Kidney capillary endothelial cell (primary cell): ENCODE measurements around the gene REC8.

Experiments
- DNase-seq: peaks from one replicate; pipeline ENCODE4 v3.0.0-alpha.2; 2018; ENCODE audit warnings: low spot score

REC8 gene, protein sequence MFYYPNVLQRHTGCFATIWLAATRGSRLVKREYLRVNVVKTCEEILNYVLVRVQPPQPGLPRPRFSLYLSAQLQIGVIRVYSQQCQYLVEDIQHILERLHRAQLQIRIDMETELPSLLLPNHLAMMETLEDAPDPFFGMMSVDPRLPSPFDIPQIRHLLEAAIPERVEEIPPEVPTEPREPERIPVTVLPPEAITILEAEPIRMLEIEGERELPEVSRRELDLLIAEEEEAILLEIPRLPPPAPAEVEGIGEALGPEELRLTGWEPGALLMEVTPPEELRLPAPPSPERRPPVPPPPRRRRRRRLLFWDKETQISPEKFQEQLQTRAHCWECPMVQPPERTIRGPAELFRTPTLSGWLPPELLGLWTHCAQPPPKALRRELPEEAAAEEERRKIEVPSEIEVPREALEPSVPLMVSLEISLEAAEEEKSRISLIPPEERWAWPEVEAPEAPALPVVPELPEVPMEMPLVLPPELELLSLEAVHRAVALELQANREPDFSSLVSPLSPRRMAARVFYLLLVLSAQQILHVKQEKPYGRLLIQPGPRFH

DNA sequence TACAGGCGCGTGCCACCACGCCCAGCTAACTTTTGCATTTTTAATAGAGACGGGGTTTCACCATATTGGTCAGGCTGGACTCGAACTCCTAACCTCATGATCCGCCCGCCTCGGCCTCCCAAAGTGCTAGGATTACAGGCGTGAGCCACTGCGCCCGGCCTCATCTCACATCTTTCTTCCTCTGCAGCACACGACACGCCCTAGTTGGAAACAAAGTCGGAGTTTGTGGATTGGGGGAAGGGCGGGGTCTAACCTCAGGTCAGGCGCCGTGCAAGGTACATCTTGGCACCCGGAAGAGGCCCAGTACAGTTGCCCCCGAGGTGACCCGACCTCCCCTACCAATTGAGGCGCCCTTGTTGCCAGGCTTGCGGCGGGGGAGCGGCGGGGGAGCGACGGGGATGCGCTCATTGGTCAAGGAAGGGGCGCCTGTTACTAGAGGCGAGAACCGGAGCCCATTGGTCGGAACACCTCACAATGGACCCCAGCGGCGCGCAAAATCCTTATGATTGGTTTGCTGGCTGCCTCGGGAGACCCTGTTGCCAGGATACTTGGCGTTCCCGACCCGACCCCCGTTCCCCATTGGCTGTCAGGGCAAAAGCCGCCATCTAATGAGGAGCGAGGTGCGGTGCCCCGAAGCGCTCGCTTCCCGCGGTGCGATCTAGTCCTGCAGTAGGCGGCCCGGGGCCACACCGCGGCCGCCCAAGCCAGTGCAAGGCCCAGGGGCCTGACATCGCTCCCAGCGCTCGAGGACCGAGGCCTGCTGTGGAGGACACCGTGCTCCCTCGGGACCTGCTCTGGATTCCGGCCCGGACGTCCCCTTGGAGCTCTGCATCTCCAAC is at the start of gene REC8:
Gene REC8, plus strand, starts transcription at position 659 of the 839 bp plus-strand sequence. CDS start 473 bp downstream, outside the sequence.
- DNase-seq, result peak; percentile 82

DNA sequence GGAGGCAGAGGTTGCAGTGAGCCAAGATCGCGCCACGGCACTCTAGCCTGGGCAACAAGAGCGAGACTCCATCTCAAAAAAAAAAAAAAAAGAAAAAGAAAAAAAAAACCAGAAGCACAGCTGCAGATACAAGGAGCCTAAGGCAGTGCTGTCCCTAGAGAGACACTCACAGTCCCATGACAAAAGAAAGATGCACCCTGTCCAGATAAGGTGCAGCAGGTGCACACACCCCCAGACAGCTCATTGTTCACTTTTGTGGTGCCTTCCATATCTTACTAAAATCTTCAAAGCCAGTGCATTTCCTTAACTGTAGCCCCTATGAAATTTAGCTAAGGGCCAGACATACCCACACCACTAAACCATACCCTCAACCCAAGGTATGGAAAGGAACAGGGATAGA is 49.5 kb upstream of the REC8 start:
- no peak for DNase-seq

DNA sequence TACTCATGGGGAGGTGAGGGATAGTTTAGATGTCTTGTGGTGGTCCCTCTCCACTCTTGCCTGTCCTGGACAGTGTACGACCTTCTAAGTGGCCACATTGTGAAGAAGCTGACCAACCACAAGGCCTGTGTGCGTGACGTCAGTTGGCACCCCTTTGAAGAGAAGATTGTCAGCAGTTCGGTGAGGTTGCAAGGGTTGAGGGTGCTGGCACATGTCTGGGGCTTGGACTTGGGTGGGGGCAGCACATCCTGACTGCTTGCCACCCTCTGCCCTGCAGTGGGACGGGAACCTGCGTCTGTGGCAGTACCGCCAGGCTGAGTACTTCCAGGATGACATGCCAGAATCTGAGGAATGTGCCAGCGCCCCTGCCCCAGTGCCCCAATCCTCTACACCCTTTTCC is 49.0 kb upstream of the REC8 start:
- no peak for DNase-seq

DNA sequence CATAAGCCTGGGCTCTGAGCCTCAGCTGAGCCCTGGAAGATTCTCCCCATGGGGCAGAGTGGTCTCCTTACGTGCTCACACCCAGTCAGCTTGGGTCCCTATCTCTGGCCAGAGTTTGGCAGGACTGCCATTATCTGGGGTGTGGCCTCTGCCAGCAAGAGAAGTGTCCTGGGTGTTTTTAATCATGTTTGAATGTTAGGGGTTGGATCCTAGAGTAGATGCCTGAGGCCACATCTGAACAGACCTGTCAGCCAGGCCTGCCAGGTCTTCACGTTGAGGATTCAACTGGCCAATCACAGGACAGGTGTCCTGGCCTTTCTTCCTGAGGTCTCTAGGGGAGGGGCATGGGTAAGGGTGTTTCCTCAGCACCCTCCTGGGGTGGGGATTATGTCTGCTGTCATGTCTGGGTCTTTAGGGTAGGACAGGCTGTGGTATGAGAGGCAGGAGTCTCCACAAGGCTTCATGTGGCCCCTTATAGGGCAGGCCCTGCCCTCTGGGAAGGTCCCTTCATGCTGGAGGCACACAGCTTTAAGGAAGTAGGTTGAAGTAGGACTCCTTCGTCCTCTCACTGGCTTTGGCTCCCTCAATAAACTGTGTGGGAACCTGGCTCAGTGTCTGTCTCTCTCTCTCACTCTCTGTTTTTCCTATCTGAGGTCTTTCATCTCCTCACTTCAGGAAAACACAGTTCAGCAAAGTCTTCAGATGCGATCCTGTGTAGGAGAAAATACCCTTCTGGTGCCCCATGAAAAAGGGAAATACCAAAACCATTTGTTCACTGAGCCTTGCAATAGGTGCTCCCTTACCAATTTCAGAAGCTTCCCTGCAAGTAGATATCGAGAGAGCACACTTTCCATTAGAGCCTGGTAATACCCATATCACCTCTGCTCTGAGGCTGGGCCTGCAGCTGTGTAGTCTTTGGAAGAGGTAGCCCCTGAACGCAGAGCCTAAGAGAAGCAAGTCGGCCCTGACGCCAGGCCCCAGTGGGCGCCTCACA is 48.2 kb upstream of the REC8 start:
- DNase-seq, result no peak

DNA sequence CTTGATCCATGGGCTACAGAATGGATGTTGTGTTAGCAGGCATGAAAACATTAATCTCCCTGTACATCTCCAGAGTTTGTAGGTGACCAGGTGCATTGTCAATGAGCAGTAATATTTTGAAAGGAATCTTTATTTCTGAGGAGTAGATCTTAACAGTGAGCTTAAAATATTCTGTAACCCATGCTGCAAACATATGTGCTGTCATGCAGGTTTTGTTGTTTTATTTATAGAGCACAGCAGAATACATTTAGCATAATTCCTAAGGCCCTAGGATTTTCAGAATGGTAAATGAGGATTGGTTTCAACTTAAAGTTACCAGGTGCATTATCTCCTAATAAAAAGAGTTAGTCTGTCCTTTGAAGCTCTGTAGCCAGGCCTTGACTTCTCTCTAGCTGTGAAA is 44.9 kb upstream of the REC8 start:
- no peak for DNase-seq

DNA sequence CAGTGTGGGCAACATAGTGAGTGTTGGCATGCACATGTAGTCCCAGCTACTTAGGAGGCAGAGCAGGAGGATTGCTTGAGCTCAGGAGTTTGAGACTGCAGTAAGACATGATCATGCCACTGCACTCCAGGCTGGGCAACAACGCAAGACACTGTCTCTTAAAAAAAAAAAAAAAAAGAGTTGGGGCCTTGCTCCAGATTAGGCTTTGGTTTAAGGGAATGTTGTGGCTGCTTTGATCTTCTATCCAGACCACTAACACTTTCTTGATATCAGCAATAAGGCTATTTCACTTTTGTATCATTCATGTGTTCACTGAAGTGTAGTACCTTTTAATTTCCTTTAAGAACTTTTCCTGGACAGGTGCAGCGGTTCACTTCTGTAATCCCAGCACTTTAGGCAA is 44.2 kb upstream of the REC8 start:
- DNase-seq, result no peak

DNA sequence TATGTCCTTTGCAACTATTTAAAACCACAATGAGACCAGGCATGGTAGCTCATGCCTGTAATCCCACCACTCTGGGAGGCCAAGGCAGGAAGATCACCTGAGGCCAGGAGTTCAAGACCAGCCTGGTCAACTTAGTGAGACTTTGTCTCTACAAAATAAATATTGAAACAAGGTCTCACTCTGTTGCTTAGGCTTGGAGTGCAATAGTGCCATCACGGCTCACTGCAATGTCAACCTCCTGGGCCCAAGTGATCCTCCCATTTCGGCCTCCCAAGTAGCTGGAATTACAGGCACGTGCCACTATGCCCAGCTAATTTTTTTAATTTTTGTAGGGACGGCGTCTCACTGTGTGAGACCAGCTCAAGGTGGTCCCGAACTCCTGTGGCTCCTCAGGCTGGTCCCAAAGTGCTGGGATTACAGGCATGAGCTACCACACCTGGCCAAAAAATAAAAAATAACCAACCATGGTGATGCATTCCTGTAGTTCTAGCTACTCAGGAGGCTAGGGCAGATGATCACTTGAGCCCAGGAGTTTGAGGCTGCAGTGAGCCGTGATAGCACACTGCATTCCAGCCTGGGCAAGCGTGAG is 42.4 kb upstream of the REC8 start:
- no peak for DNase-seq

DNA sequence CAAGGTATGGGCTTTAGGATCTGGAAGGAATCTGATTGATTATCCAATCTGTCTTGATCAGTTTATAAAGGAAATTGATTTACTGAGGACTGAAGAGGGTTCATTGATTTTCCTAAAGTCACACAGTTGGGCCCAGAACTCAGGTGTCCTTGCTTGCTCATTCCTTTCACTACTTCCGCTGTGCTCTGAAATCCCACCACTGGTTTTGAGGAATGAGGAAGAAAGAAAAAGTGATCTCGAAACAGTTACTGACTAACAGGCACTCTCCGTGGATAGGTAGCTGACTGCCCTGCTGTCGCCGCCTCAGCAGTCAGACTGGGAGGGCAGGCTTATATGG is 41.5 kb upstream of the REC8 start, which contains the start of gene FITM1:
Gene FITM1, plus strand, starts transcription at position 280 of the 337 bp plus-strand sequence. CDS start 905 bp downstream, outside the sequence.
- DNase-seq, result no peak

DNA sequence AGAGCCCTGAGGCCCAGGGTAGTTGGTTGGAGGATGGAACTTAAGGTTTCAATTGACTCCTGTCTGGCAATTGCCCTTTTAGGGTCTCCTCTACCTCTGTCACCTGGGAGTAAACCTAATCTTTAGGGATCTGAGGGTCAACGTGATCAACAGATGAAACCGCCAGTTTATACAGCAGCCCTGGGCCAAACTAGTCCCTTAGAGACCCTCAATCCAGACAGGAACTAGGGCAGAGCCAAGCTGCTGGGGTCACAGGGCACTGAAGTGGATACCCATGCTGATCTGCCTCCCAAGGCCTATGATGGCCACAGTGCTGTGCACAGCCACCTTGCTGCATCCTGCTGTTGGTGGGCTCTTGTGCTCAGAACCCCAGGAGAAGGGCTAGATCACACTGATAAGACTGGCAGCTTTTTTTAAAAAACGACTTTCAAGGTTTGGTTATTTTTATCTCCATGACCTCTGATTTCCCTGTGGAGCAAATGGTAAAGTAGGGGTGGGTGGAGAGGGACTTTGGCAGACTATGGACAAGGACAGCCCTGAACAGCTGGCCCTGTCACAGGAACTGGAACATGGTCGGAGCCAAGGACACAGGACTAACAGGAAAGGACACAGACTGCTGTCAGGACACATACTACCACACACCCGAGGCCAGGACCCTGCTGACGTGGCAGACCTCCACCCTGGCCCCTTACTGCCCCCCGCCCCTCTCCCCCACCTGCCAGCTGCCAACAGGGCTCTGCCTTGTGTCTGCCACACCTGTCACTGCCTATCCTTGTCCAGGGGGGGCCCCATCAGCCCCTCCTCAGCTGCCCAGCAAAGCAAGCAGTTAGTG is 40.9 kb upstream of the REC8 start:
- no peak for DNase-seq

DNA sequence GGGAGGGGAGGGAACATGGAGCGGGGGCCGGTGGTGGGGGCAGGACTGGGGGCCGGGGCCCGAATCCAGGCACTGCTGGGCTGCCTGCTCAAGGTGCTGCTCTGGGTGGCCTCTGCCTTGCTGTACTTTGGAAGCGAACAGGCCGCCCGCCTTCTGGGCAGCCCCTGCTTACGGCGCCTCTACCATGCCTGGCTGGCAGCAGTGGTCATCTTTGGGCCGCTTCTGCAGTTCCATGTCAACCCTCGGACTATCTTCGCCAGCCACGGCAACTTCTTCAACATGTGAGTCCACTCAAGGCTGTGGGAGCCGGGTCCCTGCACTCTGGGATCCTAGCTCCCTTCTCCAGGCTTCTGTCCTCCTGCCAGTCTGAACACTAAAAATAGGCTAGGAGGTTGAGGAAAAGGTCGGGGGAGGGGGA is 40.3 kb upstream of the REC8 start:
- no peak for DNase-seq

DNA sequence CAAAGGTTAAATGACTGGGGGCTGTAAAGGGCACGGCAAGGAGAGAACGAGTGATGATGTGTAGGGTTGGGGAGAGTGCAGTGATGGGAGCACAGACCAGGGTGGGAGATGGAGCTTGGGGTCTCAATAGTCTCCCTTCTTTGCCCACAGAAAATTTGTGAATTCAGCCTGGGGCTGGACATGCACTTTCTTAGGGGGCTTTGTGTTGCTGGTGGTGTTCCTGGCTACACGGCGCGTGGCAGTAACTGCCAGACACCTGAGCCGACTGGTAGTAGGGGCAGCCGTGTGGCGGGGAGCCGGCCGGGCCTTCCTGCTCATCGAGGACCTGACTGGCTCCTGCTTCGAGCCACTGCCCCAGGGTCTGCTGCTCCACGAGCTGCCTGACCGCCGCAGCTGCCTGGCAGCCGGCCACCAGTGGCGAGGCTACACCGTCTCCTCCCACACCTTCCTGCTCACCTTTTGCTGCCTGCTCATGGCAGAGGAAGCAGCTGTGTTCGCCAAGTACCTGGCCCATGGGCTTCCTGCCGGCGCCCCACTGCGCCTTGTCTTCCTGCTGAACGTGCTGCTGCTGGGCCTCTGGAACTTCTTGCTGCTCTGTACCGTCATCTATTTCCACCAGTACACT is 39.7 kb upstream of the REC8 start:
- no peak for DNase-seq

DNA sequence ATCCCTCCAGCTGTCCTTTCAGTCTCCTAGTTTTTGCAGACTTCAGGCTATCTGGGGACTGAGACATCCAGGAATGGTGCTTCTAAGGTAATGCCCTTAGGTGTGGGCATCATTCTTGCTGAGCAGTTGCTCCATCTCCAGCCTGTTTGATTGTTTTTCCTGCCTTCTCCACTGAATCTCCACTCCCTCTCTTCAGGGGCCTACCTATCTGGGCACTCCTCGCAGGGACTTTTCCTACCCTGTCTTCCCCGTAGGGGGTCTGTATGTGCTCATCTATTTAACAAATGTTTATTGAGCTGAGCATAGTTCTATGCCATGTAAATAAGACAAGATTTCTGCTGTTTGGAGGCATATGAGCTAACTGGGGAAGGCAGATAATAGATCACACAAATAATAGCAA is 38.9 kb upstream of the REC8 start:
- DNase-seq, result no peak

DNA sequence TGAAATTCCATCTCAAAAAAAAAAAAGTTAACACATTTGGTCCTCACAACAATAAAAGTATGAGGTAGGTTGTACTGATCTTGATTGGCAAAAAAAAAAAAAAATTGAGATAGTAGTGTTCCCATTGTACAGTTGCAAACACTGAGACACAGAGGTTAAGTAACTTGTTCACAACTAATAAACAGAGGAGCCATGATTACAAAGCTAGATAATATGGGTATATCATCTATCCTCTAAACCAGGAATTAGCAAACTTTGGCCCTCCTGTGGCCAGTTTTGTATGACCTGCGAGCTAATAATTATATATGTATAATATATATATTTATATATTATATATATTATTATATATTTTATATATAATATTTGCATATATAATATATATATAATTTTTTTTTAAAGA is 38.1 kb upstream of the REC8 start:
- no peak for DNase-seq

DNA sequence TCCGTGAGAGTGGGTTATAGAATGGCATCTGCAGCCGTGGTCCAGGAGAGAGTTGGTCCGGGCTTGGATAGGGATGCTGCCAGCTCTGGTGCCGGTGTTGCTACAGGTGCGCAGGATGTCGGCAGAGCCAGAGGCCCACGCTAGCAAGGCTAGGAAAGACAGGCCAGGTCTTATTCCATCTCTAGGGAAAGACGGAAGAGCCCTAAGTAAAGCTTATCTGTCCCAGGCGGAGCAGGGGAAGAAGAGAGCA is 36.4 kb upstream of the REC8 start:
- DNase-seq, result no peak

DNA sequence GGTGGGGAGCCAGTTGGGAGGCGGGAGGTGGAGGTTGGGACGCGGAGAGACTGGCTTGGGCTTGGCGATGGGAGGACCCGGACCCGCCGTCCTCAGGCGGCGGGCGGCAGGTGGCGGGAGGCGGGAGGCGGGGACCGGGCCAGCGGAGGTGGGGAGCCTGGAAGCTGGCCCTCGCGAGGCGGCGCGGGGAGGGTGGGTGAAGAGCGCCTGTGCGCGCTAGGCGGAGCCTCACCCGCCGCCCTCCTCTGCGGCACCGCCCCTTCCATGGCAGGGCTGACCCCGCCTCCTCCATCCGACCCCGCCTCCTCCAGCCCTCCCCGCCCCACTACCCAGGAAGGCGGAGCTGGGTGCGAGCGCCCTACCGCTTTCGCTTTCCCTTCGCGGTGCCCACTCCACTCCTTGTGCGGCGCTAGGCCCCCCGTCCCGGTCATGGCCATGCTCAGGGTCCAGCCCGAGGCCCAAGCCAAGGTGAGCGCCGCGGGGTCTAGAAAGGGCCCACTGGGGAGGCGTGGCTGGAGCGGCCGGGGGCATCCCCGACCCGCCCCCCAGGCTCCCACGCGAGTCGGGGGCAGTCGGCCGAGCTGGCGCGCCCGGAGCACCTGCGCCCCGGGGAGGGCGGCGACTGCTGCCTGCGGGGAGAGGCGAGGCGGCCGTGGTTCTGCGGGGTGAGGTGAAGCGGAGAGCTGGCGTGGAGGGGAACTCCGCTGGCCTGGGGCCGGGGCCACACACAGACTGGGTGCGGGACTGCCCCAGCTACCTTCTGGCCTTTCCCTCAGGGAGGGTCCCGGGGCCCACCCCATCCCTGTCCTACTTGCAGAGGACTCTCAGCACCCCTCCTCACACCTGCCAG is 35.8 kb upstream of the REC8 start, which contains the start of gene PSME1:
Gene PSME1, plus strand, starts transcription at position 361 of the 850 bp plus-strand sequence. Its CDS starts 69 bp downstream, at position 430.
- DNase-seq, result peak; percentile 76

DNA sequence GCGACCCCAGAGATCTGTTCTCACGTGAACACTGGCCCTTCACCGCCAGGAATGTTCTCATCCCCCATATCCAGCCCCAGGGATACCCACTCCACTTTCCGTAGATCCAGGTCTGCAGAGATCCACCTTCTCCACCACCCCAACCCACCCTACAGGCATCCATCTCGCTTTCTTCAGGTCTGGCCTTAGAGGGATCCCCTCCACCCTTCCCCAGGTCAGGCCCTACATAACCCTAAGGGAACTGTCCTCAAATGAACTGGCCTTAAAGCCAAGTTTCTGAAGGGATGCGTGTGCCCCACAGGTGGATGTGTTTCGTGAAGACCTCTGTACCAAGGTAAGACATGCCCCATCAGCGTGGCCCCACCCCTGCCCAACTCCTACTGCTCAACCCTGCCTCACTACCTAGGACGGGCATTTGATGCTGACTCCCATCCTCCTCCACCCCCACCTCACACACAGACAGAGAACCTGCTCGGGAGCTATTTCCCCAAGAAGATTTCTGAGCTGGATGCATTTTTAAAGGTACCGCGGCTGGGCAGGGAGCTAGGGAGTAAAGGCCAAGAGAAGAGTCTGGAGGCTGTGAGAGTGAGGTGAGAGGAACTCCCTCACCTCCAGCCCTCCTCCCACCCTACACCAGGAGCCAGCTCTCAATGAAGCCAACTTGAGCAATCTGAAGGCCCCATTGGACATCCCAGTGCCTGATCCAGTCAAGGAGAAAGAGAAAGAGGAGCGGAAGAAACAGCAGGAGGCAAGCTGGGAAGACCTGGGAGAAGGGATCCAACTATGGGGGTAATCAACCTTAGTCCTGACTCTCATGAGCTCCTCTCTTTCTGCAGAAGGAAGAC is 35.0 kb upstream of the REC8 start:
- DNase-seq, result no peak

DNA sequence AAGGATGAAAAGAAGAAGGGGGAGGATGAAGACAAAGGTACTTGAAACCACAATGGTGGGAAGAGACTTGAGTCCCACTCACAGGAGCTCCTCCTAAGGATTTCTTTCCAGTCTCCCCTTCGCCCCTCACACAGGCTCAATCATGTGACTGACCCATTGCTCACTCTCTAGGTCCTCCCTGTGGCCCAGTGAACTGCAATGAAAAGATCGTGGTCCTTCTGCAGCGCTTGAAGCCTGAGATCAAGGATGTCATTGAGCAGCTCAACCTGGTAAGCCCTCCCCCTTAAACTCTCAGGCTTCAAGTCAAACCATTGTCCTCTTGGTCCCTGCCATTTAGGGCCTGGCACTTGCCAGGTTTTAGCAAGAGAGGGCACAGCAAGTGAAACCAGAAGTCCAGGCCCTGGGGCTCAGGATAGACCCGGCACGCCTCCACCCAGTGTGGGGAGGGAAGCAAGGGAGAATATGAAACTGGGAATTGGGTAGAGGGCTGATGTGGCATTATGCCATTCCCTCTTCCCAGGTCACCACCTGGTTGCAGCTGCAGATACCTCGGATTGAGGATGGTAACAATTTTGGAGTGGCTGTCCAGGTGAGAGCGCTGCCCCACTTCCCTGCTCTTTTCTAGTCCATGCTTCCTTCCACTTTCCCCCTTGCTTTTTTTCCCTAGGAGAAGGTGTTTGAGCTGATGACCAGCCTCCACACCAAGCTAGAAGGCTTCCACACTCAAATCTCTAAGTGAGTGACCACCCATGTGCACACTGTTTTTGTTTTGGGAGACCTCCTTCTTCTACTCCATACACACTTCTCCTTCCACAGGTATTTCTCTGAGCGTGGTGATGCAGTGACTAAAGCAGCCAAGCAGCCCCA is 34.1 kb upstream of the REC8 start:
- no peak for DNase-seq
